Measurements from ENCODE around the gene SUMO4.

SUMO4 gene

GRCh38 chr6:149400050-149400449, at the start of gene SUMO4:
Gene SUMO4, plus strand, starts transcription at chr6:149400262. Its CDS starts 130 bp downstream, at chr6:149400392.
- Histone ChIP-seq H3K27me3 (ENCODE audit: insufficient read depth, poor library complexity, severe bottlenecking) (no peaks in the 10 kb centered on the region), H3K4me3 (ENCODE audit: severe bottlenecking) (no peak within 1 kb of the TSS), H3K9me3 (ENCODE audit: severe bottlenecking) (no peaks in the 10 kb centered on the region), H3K27ac (ENCODE audit: poor library complexity, severe bottlenecking) (no peak within 1 kb of the TSS), H3K36me3 (ENCODE audit: low read depth) (peaks cover 73% of the 10 kb centered on the region), H3K4me1 (ENCODE audit: insufficient read depth, poor library complexity, severe bottlenecking) (no peaks in the 10 kb centered on the region)
- DNase-seq (ENCODE audit: low spot score) (no peak), ATAC-seq (ENCODE audit: low read depth) (no peak)
- TF ChIP-seq CTCF (IDR thresholded peaks at IDR 0.05; ENCODE audit: poor library complexity, severe bottlenecking) = no peak

- H3K36me3 ChIP-seq (ENCODE audit: low read depth) = no peaks in the 10 kb centered on the region; the same call in 1 of the 2 replicates
- no peak for ATAC-seq (ENCODE audit: low read depth)
- H3K4me3 ChIP-seq (ENCODE audit: severe bottlenecking) = no peak overlapping the region
- H3K9me3 ChIP-seq (ENCODE audit: severe bottlenecking) = no peaks in the 10 kb centered on the region
- TF ChIP-seq CTCF (IDR thresholded peaks at IDR 0.05; ENCODE audit: poor library complexity, severe bottlenecking) = no peak
- no peaks in the 10 kb centered on the region for H3K4me1 ChIP-seq (ENCODE audit: insufficient read depth, poor library complexity, severe bottlenecking)
- no peak overlapping the region for H3K27ac ChIP-seq (ENCODE audit: poor library complexity, severe bottlenecking)
- DNase-seq (ENCODE audit: low spot score) = no peak
- H3K27me3 ChIP-seq (ENCODE audit: insufficient read depth, poor library complexity, severe bottlenecking) = no peaks in the 10 kb centered on the region
Measured at GRCh38 chr6:149354009-149354408, 46.1 kb upstream of the SUMO4 start.

- no peaks in the 10 kb centered on the region for H3K9me3 ChIP-seq (ENCODE audit: severe bottlenecking)
- no peak for TF ChIP-seq CTCF (IDR thresholded peaks at IDR 0.05; ENCODE audit: poor library complexity, severe bottlenecking)
- ATAC-seq (ENCODE audit: low read depth) (no peak), DNase-seq (ENCODE audit: low spot score) (no peak)
- H3K4me3 ChIP-seq (ENCODE audit: severe bottlenecking) = no peak overlapping the region
- no peak overlapping the region for H3K27ac ChIP-seq (ENCODE audit: poor library complexity, severe bottlenecking)
- no peaks in the 10 kb centered on the region for H3K4me1 ChIP-seq (ENCODE audit: insufficient read depth, poor library complexity, severe bottlenecking)
- no peaks in the 10 kb centered on the region for H3K27me3 ChIP-seq (ENCODE audit: insufficient read depth, poor library complexity, severe bottlenecking)
- no peaks in the 10 kb centered on the region; the same call in 1 of the 2 replicates for H3K36me3 ChIP-seq (ENCODE audit: low read depth)
Measured at GRCh38 chr6:149356081-149356750, 43.8 kb upstream of the SUMO4 start.

GRCh38 chr6:149357726-149358538, 42.1 kb upstream of the SUMO4 start:
- Histone ChIP-seq H3K36me3 (ENCODE audit: low read depth) (no peaks in the 10 kb centered on the region; the same call in 1 of the 2 replicates), H3K4me3 (ENCODE audit: severe bottlenecking) (no peak overlapping the region), H3K4me1 (ENCODE audit: insufficient read depth, poor library complexity, severe bottlenecking) (peaks cover 10% of the 10 kb centered on the region), H3K9me3 (ENCODE audit: severe bottlenecking) (peaks cover 5% of the 10 kb centered on the region), H3K27me3 (ENCODE audit: insufficient read depth, poor library complexity, severe bottlenecking) (no peaks in the 10 kb centered on the region), H3K27ac (ENCODE audit: poor library complexity, severe bottlenecking) (no peak overlapping the region)
- ATAC-seq (ENCODE audit: low read depth) (no peak), DNase-seq (ENCODE audit: low spot score) (no peak)
- no peak for TF ChIP-seq CTCF (IDR thresholded peaks at IDR 0.05; ENCODE audit: poor library complexity, severe bottlenecking)

Measured in RWPE2 (cell line).